GM10266 (cell line): ENCODE data around the gene SRRM4.

Source experiments
- DNase-seq: peaks from one replicate; pipeline ENCODE4 v3.0.0; 2012; ENCODE audit errors: extremely low spot score
- TF ChIP-seq, protein P1 (sequence below): IDR thresholded peaks from 2 replicates; pipeline ENCODE4 v1.5.1; 2012; ENCODE audit warnings: mild to moderate bottlenecking, low read depth; ENCODE audit not compliant: control insufficient read depth, insufficient read depth; ENCODE audit errors: missing control alignments

The SRRM4 gene

GRCh38 chr12:119177056-119177325, 195.7 kb downstream of the SRRM4 start:
- DNase-seq = no peak

GRCh38 chr12:119177724-119178380, 196.5 kb downstream of the SRRM4 start:
- TF ChIP-seq, protein P1, sequence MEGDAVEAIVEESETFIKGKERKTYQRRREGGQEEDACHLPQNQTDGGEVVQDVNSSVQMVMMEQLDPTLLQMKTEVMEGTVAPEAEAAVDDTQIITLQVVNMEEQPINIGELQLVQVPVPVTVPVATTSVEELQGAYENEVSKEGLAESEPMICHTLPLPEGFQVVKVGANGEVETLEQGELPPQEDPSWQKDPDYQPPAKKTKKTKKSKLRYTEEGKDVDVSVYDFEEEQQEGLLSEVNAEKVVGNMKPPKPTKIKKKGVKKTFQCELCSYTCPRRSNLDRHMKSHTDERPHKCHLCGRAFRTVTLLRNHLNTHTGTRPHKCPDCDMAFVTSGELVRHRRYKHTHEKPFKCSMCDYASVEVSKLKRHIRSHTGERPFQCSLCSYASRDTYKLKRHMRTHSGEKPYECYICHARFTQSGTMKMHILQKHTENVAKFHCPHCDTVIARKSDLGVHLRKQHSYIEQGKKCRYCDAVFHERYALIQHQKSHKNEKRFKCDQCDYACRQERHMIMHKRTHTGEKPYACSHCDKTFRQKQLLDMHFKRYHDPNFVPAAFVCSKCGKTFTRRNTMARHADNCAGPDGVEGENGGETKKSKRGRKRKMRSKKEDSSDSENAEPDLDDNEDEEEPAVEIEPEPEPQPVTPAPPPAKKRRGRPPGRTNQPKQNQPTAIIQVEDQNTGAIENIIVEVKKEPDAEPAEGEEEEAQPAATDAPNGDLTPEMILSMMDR = no peak
- no peak for DNase-seq

More at GRCh38 chr12:119177056-119177325, 195.7 kb downstream of the SRRM4 start:
- TF ChIP-seq, protein P1 = no peak

- TF ChIP-seq, protein P1 = no peak
- no peak for DNase-seq
Measured at GRCh38 chr12:119178544-119179334, 197.4 kb downstream of the SRRM4 start, which contains the start of gene HSPB8. Gene HSPB8 (plus strand): TSS chr12:119178931. CDS start chr12:119179313, 382 bp downstream.

DNA sequence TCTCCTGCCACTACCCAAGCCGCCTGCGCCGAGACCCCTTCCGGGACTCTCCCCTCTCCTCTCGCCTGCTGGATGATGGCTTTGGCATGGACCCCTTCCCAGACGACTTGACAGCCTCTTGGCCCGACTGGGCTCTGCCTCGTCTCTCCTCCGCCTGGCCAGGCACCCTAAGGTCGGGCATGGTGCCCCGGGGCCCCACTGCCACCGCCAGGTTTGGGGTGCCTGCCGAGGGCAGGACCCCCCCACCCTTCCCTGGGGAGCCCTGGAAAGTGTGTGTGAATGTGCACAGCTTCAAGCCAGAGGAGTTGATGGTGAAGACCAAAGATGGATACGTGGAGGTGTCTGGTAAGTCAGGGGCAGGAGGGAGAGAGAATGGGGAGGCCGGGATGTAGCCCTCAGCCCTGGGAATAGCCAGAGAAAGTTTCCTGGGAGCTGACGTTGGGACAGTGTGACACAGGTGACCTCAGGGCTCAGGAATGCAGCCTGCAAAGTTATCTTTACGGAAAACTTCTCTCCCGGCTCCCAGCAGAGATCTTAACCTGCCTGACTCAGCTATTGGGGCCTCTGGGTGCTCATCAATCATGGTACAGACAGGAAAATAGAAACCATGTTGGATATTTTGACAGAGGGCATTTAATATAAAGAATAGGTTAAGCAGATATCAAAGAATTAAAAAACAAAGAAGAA, 198.1 kb downstream of the SRRM4 start:
- DNase-seq = no peak
- TF ChIP-seq, protein P1 = no peak

DNA sequence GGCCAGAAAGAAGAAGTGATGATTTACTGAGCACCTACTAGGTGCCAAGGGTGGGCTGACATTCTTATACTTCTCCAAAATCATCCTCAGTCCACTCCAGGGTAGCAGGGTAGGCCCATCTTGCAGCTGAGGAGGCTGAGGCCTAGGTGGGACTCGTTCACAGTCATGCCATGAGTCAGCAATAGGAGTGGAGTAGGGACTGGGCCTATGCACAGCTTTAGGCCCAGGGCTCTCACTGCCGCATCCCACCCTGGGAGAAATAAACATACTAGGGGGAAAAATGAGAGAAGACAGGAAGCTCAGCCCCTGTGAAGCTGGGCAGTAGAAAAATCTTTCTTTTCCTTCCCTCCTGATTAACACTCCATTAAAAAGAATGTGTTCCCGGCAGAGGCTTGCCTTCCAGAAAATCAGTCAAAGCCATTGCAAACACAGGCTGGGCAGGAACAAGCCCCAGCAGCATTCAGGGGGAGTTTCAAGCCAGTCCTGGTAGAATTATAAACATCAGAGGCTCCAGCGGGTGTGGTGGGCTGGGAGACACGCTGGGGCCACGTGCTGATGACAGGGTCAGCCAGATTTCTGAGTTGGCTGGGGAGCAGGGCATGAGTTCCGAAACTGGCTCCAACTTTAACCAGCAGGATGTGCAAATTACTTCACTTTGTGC, 199.2 kb downstream of the SRRM4 start:
- TF ChIP-seq, protein P1 = no peak
- no peak for DNase-seq

GRCh38 chr12:119181202-119181601, 199.9 kb downstream of the SRRM4 start:
- TF ChIP-seq, protein P1 = no peak
- no peak for DNase-seq
